NCI-H1417 treated with DMSO at 0.1 percent for 48 hours (cell line): ENCODE measurements around the gene DDX42.
"Not testable (repeated sequence)": the region's sequence is repeated elsewhere in the genome, so short reads cannot be mapped to it uniquely, and the experiment has no call there.

Experiments
- DNase-seq: peaks from one replicate; lab custom pipeline; 2025; lab: John Stamatoyannopoulos, UW

The DDX42 gene

DNA sequence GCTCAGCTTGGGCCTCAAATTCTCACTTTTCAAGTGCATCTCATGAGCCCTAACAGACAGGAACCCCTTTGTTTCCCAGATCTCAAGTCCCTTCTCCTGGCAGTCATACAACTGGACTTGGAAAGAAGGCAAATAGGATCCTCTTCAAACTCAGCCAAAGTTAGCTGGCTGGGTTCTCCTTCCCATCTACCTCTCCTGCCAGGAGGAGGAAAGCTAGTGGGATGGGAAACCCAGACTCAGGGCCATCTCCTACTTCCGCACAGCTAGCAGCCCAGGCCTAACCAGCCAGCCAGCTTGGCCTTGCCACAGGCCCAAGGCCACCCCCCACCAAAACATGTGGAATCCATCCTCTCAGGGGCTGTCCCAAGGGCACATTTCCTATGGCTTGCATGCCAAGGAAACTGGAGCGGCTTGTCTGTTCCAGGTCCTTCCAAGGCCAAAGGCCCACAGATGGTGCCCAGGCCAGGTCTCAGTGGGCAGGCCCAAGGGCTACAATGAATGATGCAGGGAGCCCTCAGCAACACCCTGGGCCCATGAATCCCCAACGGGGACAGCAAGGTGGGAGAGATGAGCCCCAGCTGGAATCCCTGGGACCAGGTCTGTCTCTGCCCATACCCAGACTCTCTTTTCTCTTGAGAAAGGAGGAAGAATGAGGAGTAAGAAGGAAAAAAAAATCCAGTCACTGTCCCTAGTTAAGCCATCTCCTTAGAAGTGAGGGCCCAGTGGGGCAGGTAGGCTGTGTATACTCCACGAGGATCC, 66.8 kb downstream of the DDX42 start:
- DNase-seq, result no peak

DNA sequence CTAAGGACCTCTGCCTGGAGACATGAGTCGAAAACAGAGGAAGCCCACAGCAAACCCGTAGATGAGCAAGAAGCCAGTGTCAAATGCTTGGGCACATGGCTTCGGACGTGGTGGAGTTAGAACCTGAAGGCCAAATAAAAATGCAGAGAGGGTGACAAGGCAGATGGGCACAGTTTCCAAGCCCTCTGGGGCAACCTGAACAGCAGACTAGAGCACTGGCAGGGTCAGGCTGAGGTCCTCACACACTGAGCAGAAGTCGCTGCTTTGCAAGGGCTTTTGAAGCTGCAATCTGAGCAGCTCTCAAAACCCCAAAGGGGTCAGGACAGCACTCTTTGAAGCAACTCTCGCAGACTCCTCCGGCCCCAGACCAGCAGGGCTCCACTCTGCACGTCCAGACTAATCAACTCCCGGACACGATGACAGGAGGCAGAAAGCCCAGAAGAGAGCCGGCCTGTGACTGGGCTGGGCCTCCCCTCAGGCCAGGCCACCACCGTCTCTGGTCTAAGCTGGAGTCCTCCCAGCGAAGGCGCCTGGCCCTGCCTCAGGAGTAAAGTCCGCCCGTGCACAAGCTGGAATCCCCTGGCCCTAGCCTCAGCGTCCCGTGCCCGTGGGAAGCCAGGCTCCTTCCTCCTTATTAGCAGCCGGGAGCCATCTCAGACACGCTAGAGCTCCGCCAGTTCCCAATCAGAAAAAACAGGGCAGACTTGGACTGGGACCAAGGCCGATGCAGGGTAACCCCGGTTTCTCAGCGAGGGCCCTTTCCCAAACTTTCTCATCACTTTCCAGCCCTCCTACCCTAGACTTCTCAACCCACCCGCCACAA, 67.6 kb downstream of the DDX42 start:
- DNase-seq, result no peak

DNA sequence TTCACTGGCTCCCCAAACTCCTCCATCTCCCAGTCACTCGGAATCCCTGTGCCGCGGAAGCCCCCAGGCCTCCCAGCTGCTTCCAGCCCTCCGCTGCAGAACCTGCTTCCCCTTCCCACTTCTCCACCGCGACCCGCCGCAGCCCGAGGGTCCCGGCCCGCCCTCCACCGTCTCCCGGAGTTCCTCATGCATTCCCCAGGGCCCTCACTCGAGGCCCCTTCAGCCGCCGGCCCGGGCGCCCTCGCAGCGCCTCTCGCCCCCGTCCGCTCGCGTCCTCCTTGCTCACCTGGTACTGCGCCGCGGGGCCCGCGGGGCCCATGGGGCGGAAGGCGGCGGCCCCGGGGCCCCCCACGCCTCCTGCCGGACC, 68.2 kb downstream of the DDX42 start:
- no peak for DNase-seq

DNA sequence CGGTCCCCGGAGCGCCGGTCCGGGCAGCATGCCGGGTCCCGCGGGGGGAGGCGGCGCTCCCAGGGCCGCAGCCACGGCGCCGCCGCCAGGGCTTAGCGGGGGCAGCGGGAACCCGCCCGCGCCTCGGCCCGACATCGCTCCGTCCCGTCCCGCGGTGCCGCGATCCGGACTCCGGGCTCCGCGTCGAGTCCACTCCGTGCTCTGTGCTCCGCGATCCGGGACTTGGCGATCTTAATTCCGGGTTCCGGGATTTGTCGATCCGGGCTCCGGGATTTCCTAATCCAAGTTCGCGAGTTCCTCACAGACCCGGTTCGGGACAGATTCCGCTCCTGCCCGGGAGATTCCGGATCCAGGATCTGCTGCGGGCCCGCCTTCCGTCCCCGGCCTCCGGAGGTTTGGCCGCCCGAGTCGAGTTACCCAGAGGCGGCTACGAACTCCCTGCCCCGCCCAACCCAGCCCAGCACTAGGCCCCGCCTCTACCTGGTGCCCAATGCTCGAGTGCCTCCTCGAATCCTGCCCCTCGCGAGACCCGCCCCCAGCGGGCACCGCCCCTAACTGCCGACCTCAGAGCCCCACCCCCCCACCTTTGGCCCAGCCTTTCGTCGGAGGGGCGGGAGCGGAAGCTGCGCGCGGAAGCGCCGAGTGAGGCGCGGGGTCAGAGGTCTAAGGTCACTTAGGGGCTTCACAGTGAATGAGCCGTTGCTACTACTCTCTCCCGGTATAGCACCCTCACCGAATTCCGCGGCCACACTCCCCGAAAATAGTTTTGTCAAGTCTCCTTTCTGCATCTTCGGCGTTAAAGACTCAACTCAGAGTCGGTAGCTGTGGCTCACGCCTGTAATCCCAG, 68.8 kb downstream of the DDX42 start, which contains the start of gene SMARCD2:
TSS of gene SMARCD2 (minus strand) at position 146 of the 847 bp plus-strand sequence. CDS start at position 135, 11 bp downstream.
- DNase-seq, result peak; percentile 75

DNA sequence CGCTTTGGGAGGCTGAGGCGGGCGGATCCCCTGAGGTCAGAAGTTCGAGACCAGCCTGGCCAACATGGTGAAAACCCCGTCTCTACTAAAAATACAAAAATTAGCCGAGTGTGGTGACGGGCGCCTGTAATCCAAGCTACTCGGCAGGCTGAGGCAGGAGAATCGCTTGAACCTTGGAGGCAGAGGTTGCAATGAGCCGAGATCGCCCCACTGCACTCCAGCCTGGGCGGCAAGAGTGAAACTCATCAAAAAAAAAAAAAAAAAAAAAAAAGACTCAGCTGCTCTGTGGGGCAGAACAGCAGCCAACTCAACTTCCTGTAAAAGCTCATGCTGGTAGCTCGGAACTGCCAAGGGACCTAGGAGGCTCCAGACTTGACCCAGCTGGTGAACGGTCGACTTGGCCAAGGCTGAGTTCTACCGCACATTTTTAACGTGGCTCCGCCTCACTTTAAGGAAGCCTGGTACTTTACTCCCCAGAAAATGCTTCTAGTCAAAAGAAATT, 69.5 kb downstream of the DDX42 start:
- not testable (repeated sequence) for DNase-seq

DNA sequence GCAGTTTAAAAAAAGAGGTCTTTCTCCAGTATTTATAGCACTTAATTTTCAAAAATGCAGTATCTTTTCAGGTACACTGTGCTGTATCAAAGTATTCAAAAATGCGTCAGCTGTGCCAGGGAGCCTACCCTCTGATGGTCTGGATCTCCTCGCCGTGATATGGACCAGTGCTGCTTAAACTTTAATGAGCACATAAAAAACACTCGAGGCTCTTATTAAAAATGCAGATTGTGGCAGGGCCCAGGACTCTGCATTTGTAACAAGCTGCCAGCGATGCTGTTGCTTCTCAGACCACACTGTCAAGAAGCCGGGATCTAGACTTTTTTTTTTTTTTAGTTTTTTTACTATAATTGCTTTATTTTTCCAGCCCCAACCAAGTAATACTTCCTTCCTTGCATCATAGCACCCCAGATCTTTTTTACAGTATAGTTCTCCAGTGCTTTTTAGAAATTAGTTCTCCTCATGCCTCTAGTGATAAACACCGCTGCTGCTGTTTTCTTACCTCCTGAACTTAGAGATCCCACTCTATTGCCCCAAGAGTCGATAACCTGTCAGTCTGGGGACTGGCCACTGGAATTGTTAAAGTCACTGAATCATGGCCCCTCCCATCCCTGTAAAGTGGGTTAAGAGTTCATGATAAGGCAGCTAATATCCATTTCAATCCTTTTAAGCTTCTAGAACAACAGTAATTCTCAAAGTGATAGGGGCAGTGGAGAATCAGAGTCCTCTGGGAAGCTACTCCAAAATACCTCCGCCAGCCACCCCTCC, 70.1 kb downstream of the DDX42 start:
- no peak for DNase-seq

DNA sequence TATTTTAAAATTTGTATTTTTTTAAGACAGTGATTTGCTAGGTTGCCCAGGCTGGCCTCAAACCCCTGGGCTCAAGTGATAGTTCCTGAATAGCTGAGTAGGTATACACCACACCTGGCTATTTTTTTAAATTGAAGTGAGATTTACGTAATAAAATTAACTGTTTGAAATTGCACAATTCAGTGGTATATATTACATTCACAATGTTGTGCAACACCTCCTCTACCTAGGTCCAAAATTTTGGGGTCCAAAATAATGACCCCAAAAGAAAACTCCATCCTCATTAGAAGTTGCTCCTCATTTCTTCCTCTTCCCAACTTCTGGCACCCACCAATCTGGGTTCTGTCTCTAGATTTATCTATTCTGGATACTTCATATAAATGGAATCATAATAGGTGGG, 71.5 kb downstream of the DDX42 start:
- DNase-seq, result no peak

DNA sequence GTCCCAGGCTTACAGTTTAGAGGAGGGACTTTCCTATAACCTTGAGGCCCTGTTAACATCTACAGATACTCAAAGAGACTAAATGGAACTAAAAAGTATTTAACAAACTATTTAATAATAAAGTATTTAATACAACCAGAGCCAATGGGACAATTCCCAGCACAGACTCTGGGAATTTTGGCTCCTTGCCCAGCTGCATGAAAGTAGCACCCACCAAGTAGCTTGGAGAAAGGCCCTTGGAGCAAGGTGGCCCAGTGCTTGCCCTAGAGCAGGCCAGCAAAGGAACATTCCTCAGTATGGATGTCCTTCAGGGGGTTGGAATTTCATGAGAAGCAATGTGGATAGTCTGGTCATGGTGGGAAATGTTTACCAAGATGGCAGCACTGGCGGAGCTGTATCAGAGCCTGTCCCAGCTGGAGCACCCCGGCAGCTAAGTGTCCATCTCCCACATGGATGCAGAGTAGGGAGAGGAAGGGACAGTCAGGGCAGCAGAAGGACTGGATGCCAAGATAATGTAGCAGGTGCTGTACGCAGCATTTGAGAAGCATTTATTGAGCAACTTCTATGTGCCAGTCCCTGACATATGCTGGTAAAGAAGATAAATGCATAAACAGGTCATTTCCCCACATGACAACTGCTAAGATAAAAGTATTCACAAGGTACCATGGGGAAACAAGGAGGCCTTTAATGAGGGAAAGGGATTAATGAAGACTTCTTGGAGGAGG, 73.7 kb downstream of the DDX42 start:
- DNase-seq, result no peak

DNA sequence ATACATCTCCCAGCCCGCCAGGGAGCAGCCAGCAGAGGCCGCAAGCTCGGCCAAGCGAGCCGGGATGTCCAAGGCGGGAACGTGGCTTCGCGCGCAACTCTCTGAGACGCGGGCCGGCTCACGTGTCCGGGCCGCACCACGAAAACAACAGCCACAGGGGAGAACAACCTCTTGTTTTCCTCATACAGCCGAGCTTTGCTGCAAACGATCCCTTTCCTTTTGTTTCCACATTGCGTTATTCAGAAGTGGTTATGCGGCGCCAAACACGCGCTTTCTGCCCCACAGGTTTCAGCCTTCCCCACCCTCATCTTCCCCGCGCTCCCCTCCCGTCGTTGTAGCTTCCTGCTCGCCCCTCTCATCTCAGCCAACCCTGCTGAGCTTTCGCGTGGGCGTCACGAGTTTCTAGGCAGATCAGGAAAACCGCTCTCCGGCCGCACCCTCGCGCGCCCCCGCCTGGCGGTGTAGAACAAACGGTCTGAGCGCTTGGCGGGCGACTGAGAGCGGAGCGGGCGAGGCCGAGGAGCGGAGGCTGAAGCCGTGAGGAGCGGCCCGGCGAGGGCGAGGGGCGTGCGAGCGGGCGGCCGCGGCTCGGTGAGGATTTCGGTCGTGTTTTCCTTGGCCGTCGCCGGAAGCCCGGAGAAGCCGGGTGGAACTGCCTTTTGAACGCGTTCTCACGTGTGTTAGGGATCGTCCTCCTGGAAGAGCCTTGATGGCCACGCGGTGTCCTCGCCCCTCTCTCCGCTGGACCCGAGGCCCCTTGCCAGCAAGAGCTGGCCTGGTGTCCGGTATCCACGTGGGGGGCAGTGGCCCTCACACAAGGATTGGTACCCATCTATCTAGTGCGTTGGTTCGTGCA, 75.1 kb downstream of the DDX42 start:
- no peak for DNase-seq

DNA sequence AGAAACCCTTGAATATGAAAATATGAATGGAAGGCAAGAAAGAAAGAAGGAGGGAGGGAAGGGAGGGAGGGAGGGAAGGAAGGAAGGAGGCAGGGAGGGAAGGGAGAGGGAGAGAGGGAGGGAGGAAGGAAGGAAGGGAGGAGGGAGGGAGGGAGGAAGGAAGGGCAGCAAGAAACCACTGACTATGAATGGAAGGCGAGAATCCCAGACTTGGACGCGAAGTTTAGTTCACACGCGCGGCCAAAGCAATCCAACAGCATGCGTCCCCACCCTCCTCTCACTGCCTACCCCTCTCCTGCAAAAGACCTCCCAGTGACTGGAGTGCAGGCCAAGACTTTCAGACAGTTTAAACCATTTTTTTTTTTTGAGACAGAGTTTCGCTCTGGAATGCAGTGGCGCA, 76.4 kb downstream of the DDX42 start:
- DNase-seq, result no peak

DNA sequence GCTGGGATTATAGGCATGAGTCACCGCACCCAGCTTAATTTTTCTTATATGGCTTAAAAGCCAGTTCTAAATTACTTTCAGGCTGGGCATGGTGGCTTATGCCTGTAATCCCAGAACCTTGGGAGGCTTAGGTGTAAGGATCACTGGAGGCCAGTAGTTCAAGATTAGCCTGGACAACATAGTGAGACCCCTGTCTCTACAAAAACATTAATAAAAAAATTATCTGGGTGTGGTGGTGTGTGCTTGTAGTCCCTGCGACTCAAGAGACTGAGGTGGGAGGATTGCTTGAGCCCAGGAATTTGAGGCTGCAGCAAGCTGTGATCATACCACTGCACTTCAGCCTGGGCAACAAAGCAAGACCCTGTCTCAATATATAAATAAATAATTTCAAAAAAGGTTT, 79.3 kb downstream of the DDX42 start:
- DNase-seq, result no peak

DNA sequence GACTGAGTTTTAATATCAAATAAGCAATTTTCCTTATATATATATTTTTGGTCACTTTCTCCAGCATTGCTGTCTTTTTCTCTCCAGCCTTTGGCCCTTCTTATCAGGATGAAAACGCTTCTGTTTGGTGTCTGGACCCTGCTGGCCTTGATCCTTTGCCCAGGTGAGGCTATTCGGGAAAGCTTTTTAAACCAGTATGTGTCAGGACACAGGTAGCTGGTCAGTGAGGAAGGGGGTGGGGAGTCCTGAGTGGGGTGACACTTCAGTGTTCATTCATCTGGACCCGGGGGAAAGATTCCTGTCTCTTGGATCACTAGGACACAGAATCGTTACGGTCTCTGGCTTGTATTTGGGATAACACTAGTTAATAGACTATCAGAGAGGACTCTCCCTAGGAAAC, 80.7 kb downstream of the DDX42 start:
- DNase-seq, result no peak

DNA sequence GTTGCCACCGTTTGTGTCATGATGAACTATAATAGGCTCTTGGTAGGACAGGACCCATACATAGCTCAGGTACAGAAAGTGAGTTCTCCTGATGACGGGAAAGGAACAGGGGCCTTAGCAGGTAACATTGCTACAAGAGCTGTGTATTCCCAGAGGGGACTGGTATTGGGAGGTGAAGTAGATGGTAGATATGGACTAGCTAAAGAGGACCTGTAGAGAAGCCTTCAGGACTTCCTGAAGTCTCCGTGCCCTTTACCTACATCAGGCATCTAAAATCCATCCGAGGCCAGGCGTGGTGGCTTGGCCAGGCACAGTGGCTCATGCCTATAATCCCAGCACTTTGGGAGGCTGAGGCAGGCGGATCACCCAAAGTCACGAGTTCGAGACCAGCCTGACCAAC, 81.2 kb downstream of the DDX42 start:
- no peak for DNase-seq

DNA sequence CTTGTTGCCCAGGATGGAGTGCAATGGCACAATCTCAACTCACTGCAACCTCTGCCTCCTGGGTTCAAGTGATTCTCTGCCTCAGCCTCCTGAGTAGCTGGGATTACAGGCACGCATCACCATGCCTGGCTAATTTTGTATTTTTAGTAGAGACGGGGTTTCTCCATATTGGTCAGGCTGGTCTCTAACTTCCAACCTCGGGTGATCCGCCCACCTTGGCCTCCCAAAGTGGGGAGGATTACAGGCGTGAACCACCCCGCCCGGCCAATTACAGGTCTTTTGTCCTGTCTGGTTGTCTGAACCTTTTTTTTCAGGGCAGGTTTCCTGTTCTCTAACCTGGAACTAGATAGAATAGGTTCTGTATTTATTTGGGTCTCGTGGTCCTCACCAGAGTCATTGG, 82.5 kb downstream of the DDX42 start:
- not testable (repeated sequence) for DNase-seq

DNA sequence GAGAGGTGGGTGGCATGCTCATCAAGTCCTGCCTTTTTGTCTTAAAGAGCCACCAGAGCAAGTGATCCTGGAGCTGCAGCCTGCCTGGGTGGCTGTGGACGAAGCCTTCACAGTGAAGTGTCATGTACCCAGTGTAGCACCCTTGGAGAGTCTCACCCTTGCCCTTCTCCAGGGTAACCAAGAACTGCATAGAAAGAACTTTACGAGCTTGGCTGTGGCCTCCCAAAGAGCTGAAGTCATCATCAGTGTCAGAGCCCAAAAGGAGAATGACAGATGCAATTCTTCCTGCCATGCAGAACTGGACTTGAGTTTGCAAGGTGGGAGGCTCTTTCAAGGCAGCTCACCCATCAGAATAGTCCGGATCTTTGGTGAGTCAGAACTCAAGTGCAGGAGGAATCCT, 85.3 kb downstream of the DDX42 start:
- no peak for DNase-seq

DNA sequence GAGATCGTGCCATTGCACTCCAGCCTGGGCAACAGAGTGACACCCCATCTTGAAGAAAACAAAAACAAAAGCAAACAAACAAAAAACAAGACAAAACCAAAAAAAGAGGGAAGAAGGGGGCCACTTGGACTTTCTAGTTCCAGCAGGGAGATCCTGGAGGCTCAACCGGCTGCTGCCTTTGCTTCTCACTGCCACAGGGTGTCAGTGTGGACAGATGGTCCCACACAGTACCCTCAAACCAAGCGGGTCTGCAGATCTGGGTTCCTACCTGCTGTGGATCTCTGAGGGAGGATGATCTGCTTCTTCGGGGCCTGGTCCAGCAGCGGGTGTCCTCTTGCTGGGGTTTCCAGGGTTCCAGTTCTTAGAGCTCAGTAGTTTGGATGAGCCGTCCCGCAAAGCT, 92.7 kb downstream of the DDX42 start:
- not testable (repeated sequence) for DNase-seq
